NCI-H2107 treated with DMSO at 0.1 percent for 48 hours (cell line): ENCODE results near the gene ZDHHC9.
A peak's percentile ranks its signal among the peaks of the same experiment; 100 is the strongest.

Experiments
- DNase-seq: peaks from one replicate; lab custom pipeline; 2025; ENCODE audit not compliant: unreplicated experiment; lab: John Stamatoyannopoulos, UW

Gene ZDHHC9

DNA sequence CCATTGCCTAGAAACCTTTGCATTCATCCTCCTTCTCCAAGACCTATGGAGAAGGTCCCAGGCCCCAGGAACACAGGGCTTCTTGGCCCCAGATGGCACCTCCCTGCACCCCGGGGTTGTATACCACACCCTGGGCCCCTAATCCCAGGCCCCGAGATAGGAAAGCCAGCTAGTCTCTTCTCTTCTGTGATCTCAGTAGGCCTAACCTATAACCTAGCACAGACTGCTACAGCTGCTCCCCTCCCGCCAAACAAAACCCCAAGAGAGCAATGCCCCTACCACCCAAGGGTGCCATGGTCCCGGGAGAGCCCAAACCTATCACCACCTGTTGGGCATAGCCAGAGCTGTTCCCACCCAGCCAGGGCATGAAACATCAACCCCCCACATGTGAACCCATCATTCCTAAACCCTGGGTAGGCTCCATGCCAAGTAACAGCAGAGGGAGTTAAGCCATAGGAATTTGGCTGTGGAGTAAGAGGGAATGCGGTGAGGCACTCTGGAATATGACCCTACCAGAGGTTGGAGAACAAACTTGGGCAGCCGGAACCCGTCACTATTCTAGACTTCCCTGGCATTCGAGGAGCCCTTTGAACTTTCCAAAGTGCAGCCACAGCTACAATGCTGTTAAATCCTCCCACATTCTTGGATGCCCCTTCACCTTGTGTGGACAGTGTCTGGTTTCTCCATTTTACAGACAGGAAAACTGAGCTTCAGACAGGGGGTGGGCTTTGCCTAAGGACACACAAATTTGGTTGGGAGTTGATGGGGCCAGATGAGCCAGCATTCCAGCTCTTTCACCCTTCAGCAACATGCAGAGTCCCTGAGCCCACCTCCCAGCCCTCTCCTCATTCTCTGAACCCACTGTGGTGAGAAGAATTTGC is 74.9 kb downstream of the ZDHHC9 start:
- no peak for DNase-seq

DNA sequence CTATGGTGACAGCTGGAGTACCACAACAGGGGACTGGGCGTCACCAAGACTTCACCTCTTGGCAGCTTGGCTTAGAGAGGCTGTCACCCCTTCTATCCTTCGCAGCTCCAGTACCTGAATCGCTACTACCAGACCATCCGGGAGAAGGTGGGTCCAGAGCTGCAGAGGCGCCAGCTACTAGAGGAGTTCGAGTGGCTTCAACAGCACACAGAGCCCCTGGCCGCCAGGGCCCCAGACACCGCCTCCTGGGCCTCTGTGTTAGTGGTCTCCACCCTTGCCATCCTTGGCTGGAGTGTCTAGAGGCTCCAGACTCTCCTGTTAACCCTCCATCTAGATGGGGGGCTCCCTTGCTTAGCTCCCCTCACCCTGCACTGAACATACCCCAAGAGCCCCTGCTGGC is 75.5 kb downstream of the ZDHHC9 start:
- no peak for DNase-seq

- no peak for DNase-seq
Observed at GRCh38 chrX:129763666-129764065, 80.0 kb downstream of the ZDHHC9 start.

- DNase-seq: no peak
Observed at GRCh38 chrX:129762448-129762847, 81.2 kb downstream of the ZDHHC9 start.

DNA sequence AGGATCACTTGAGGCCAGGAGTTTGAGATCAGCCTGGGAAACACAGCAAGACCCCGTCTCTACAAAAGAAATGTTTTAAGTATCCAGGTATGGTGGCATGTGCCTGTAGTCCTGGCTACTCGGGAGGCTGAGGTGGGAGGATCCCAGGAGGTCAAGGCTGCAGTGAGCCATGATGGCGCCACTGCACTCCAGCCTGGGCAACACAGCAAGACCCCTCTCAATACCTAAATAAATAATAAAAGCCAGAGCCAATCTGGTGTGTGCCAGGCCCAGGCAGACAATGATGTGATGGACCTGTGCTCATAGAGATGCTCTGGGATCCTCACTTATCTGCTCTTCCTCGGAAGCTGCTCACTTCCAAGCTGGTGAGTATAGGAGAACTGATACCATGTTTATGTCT is 82.1 kb downstream of the ZDHHC9 start:
- DNase-seq: no peak

DNA sequence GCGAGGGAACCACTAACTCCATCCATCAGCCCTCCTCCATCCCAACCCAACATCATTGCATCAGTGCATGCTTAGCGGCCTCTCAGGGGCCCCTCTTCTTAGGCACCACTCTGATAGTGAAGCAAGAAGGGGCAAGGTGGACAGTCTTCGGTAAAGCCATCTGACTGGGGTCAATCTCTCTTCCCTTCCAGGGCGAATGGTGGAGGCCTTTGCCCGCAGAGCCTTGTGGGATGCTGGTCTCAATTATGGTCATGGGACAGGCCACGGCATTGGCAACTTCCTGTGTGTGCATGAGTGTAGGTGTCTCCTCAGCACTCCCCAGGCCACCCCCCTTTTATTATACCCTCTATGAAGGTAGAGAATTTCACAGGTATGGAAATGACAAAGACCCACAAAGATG is 82.7 kb downstream of the ZDHHC9 start:
- DNase-seq: no peak

GRCh38 chrX:129760155-129760554 is 83.5 kb downstream of the ZDHHC9 start:
- DNase-seq: no peak

- no peak for DNase-seq
Observed at GRCh38 chrX:129759576-129760061, 84.1 kb downstream of the ZDHHC9 start.

DNA sequence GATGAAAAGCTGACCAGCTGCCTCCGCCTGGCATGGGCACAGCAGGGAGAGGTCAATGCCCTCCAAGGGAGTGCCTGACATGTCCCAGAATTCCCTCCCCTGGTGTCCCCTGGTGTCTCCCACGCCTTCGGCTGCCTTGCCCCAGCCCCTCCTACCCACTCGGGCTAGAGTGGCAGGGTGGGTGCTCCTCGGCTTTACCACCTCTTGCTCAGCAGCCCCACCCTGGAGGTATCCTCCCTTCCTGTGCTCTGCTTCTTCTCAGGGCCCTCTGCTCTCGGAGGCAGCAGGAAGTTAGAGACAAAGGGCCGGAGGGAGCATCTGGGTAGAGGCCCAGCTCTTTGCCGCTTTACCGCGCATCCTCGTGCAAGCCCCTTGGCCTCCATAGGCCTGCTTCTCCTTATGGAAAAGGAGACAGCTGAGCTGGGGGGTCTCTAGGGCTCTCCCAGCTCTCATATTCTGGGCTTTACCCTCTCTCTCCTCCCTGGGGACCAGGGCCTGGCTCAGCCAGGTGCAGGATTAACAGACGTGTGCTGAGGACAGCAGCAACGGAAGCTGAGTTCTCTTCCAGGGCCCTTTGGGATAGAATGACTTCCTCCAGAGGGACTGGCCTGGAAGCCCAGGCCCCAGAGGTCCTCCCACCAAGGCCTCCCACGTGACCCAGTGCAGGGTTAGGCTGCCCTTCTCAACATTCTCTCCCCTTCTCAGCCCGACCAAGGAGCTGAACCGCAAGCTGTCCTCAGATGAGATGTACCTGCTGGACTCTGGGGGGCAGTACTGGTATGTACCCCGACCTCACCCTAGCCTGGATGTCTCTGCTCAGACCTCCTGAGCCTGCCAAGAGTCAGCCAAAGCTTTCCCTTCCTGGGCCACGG is 87.7 kb downstream of the ZDHHC9 start:
- DNase-seq: peak; percentile 35

DNA sequence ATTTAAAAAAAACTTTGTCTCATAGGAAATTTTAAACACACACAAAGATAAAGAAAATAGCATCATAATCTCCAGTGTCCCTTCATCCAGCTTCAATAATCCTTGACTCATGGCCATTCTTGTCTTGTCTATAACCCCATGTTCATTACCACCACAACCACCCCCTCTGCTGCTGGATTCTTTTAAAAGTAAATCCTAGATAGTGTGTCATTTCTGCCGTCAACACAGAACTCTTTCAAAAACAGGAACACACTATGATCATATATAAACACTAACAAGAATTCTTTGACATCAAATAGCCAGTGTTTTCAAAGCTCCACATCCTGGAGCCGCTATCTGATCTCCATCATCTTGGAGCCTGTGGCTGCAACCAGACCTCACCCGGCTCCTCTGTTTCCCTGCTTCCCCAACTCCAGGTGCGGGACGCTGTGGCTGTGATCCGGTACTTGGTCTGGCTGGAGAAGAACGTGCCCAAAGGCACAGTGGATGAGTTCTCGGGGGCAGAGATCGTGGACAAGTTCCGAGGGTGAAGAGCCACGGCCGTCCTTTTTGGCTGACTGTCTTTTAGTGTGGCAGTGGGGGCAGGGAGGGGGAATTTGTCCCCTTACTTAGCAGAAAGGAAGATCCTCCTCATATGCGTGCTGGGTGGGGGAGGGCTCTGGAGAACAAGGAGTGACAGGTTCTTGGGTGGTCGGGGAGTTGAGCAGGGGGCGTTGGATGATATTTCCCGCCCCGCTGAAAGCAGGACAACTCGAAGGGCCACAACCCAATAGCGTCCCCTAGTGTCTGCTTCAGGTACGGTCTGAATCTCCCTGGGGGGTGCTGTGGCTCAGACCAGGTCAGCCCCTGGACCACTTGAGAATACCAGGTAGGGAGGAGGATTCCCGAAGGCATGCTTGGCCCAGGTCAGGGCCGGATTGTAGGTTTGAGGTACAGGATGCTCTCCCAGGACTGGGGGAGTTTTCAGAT is 89.3 kb downstream of the ZDHHC9 start:
- no peak for DNase-seq
